Thoracic aorta (tissue), 2 donors: Measurements from ENCODE around the gene CMTM3. TPM values are rescaled to one million over a fixed set of nuclear protein-coding genes. Genes with fewer than 3 reads are reported as not detected.

Experiments
- ATAC-seq: fragments of 150-250 bp; one replicate; pipeline ENCODE4 v1.8.0; 2017; ENCODE audit warnings: low read depth; ENCODE audit not compliant: insufficient number of reproducible peaks, low FRiP score
- DNase-seq: peaks from one replicate; pipeline ENCODE4 v3.0.0-alpha.2; 2020; ENCODE audit warnings: low spot score
- H3K27ac ChIP-seq, 2 donors: fragments of 200-600 bp; sonication (generic); 1 replicate in 1 of 2; 2 replicates in 1 of 2; pipeline ENCODE4 v1.5.1; 2016; ENCODE audit warnings: mild to moderate bottlenecking in 2 of 2, moderate library complexity in 2 of 2
- H3K27me3 ChIP-seq: fragments of 200-600 bp; sonication (generic); replicated peaks from 2 replicates; pipeline ENCODE4 v1.6.0; 2016; ENCODE audit warnings: mild to moderate bottlenecking; ENCODE audit not compliant: insufficient read depth
- H3K36me3 ChIP-seq: fragments of 200-600 bp; sonication (generic); one replicate; pipeline ENCODE4 v1.5.1; 2016
- H3K4me1 ChIP-seq, 2 donors: fragments of 200-600 bp; sonication (generic); 1 replicate in 1 of 2; 2 replicates in 1 of 2; pipeline versions ENCODE4 v1.5.1 to v1.6.0; 2016; ENCODE audit warnings: low read depth in 2 of 2, mild to moderate bottlenecking in 1 of 2; ENCODE audit not compliant: control insufficient read depth in 1 of 2
- H3K4me3 ChIP-seq: fragments of 200-600 bp; sonication (generic); 2 replicates; pipeline ENCODE4 v1.5.1; 2016; ENCODE audit warnings: mild to moderate bottlenecking
- H3K9me3 ChIP-seq: fragments of 200-600 bp; sonication (generic); 2 replicates; pipeline ENCODE4 v1.5.1; 2016
- CTCF ChIP-seq: fragments of 200-600 bp; sonication (generic); IDR thresholded peaks from one replicate; pipeline ENCODE4 v1.5.1; 2019; ENCODE audit warnings: antibody characterized with exemption
- total RNA-seq, 2 donors: library from RNA; depleted of rRNA; stranded (reverse); fragments of >200 nt; gene quantifications; one replicate each; pipeline versions ENCODE4 v1.1.0 to v1.2.3, GENCODE V29; 2016

CMTM3 gene
- total RNA-seq, 2 donors from 2014 or later = 16.6 to 20.7 TPM

- no peak for TF ChIP-seq CTCF
- no peaks in the 10 kb centered on the region for H3K9me3 ChIP-seq
- no peak for ATAC-seq
- no peaks in the 10 kb centered on the region for H3K27me3 ChIP-seq
- no peak overlapping the region for H3K4me3 ChIP-seq
- peaks cover 9 to 20% of the 10 kb centered on the region in 2 donors for H3K4me1 ChIP-seq
- H3K36me3 ChIP-seq = no peaks in the 10 kb centered on the region
- no peak overlapping the region for H3K27ac ChIP-seq
- DNase-seq = no peak
Measured at GRCh38 chr16:66569827-66570405, 34.6 kb upstream of the CMTM3 start.

- DNase-seq (no peak), ATAC-seq (no peak)
- TF ChIP-seq CTCF = no peak
- Histone ChIP-seq H3K27me3 (no peaks in the 10 kb centered on the region), H3K36me3 (no peaks in the 10 kb centered on the region), H3K27ac (no peak overlapping the region), H3K4me1 (peaks cover 9 to 20% of the 10 kb centered on the region in 2 donors), H3K9me3 (no peaks in the 10 kb centered on the region), H3K4me3 (no peak overlapping the region)
Measured at GRCh38 chr16:66572356-66572755, 32.1 kb upstream of the CMTM3 start.

- no peak for DNase-seq
- TF ChIP-seq CTCF = no peak
- Histone ChIP-seq H3K36me3 (no peaks in the 10 kb centered on the region), H3K4me1 (peaks cover 11 to 24% of the 10 kb centered on the region in 2 donors), H3K9me3 (no peaks in the 10 kb centered on the region), H3K27me3 (no peaks in the 10 kb centered on the region), H3K4me3 (no peak overlapping the region), H3K27ac (no peak overlapping the region)
- no peak for ATAC-seq
Measured at GRCh38 chr16:66574081-66574480, 30.4 kb upstream of the CMTM3 start.

GRCh38 chr16:66574531-66574930 lies 30.0 kb upstream of the CMTM3 start:
- DNase-seq (no peak), ATAC-seq (no peak)
- no peak for TF ChIP-seq CTCF
- no peak overlapping the region for H3K27ac ChIP-seq
- H3K4me3 ChIP-seq = no peak overlapping the region
- H3K27me3 ChIP-seq = no peaks in the 10 kb centered on the region
- H3K9me3 ChIP-seq = no peaks in the 10 kb centered on the region
- peaks cover 12 to 24% of the 10 kb centered on the region in 2 donors for H3K4me1 ChIP-seq
- no peaks in the 10 kb centered on the region for H3K36me3 ChIP-seq

GRCh38 chr16:66575060-66575459 lies 29.4 kb upstream of the CMTM3 start:
- H3K9me3 ChIP-seq = no peaks in the 10 kb centered on the region
- DNase-seq (no peak), ATAC-seq (no peak)
- no peak overlapping the region for H3K4me3 ChIP-seq
- no peak overlapping the region for H3K27ac ChIP-seq
- peaks cover 6 to 19% of the 10 kb centered on the region in 2 donors for H3K4me1 ChIP-seq
- H3K27me3 ChIP-seq = no peaks in the 10 kb centered on the region
- H3K36me3 ChIP-seq = no peaks in the 10 kb centered on the region
- no peak for TF ChIP-seq CTCF
